A549 (cell line): ENCODE results near the gene SKAP1. TPM values are rescaled to one million over a fixed set of nuclear protein-coding genes. Genes with fewer than 3 reads are reported as not detected.

Experiments
- ATAC-seq, 2 experiments: fragments of 200-7000 bp in 1 of 2; fragments of >200 bp in 1 of 2; cut with Nextera tagmentation in 1 of 2; cut with Tn5 transposase in 1 of 2; 3 replicates each; pipeline versions ENCODE4 v1.8.0 to v1.9.1; 2018 to 2020; ENCODE audit warnings: mild to moderate bottlenecking in 1 of 2, moderate library complexity in 1 of 2
- CTCF ChIA-PET: fragments of 300-600 bp; sonication (Branson Sonifier 250); formaldehyde crosslinking; extraction: SDS; loops from one replicate; lab custom pipeline; 2021; ENCODE audit warnings: antibody characterized with exemption, inconsistent platforms; lab: Yijun Ruan, JAX
- POLR2A ChIA-PET: fragments of 350-600 bp; formaldehyde crosslinking; extraction: SDS; loops from one replicate; lab custom pipeline; 2021; ENCODE audit warnings: antibody characterized with exemption, inconsistent platforms; lab: Yijun Ruan, JAX
- DNase-seq, 2 experiments: peaks; one replicate each; pipeline versions ENCODE4 v3.0.0 to v3.0.0-alpha.2; 2011 to 2016; ENCODE audit warnings: low read depth in 1 of 2, low spot score in 1 of 2
- FAIRE-seq: peaks from 2 replicates; lab custom pipeline; 2011; peaks lifted over from hg19 to GRCh38; lab: Jason Lieb, UNC
- H3K27ac ChIP-seq, 2 experiments: fragments of >200 bp; sonication (Bioruptor Twin); formaldehyde crosslinking; 3 replicates each; pipeline ENCODE4 v1.5.1; 2016 to 2017
- H3K4me1 ChIP-seq: fragments of >200 bp; sonication (Bioruptor Twin); formaldehyde crosslinking; 3 replicates; pipeline ENCODE4 v1.6.1; 2016
- H3K4me2 ChIP-seq: fragments of >200 bp; sonication (Bioruptor Twin); formaldehyde crosslinking; 3 replicates; pipeline ENCODE4 v1.6.1; 2016
- H3K4me3 ChIP-seq: fragments of >200 bp; sonication (Bioruptor Twin); formaldehyde crosslinking; 3 replicates; pipeline ENCODE4 v1.5.1; 2016
- H3K9me3 ChIP-seq: fragments of >200 bp; sonication (Bioruptor Twin); formaldehyde crosslinking; 3 replicates; pipeline ENCODE4 v1.6.1; 2016
- CHD4 ChIP-seq: fragments of 200-600 bp; sonication (generic); IDR thresholded peaks from 2 replicates; pipeline ENCODE4 v1.6.1; 2016; ENCODE audit warnings: antibody characterized with exemption, mild to moderate bottlenecking, borderline replicate concordance
- EHMT2 ChIP-seq: fragments of 200-600 bp; sonication (generic); IDR thresholded peaks from 2 replicates; pipeline ENCODE4 v1.6.1; 2016; ENCODE audit warnings: antibody characterized with exemption, low read depth, mild to moderate bottlenecking, moderate library complexity
- FOSB ChIP-seq: fragments of 250-450 bp; sonication (Bioruptor Pico); IDR thresholded peaks from 2 replicates; pipeline ENCODE4 v1.5.0; 2020; ENCODE audit warnings: mild to moderate bottlenecking, moderate library complexity
- FOSL2 ChIP-seq, 2 experiments: fragments of 450-650 bp in 1 of 2; fragments of >200 bp in 1 of 2; sonication (Bioruptor Twin) in 1 of 2; formaldehyde crosslinking; IDR thresholded peaks; 2 replicates each; pipeline versions ENCODE4 v1.5.0 to v1.6.1; 2016 to 2020; ENCODE audit warnings: mild to moderate bottlenecking in 1 of 2, moderate library complexity in 1 of 2
- GATA3 ChIP-seq: IDR thresholded peaks from 2 replicates; pipeline ENCODE4 v1.6.1; 2012; ENCODE audit warnings: borderline replicate concordance
- HDAC2 ChIP-seq: fragments of 200-600 bp; sonication (generic); IDR thresholded peaks from 2 replicates; pipeline ENCODE4 v1.6.1; 2016
- JUNB ChIP-seq: fragments of >200 bp; sonication (Bioruptor Twin); formaldehyde crosslinking; IDR thresholded peaks from 2 replicates; pipeline ENCODE4 v1.6.1; 2016
- KDM5A ChIP-seq: fragments of 200-600 bp; sonication (generic); IDR thresholded peaks from 2 replicates; pipeline ENCODE4 v1.6.1; 2016; ENCODE audit warnings: antibody characterized with exemption, mild to moderate bottlenecking
- RARB ChIP-seq: fragments of 250-450 bp; sonication (Bioruptor Pico); IDR thresholded peaks from 2 replicates; pipeline ENCODE4 v1.8.0; 2021; ENCODE audit warnings: mild to moderate bottlenecking, moderate library complexity
- ZNF302 ChIP-seq: fragments of 250-450 bp; sonication (Bioruptor Pico); IDR thresholded peaks from 2 replicates; pipeline ENCODE4 v1.9.0; 2021; ENCODE audit warnings: inconsistent platforms, mild to moderate bottlenecking, moderate library complexity
- WGBS: methylation state at CpG from one replicate; pipeline ENCODE4 v1.1.6; 2017; ENCODE audit errors: missing lambda C conversion rate; 5-methylcytosine and 5-hydroxymethylcytosine counted together
- polyA plus RNA-seq, 4 experiments: library from polyadenylated mRNA; depleted of rRNA in 3 of 4; stranded (reverse); fragments of >200 nt; fragmentation: RNase III in 1 of 4; extraction: RNeasy Plus Mini Kit Qiagen cat#74134 plus additional on column Dnase treatment in 1 of 4; gene quantifications; 2 replicates in 3 of 4; 3 replicates in 1 of 4; pipeline ENCODE4 v1.2.3, GENCODE V29; 2011 to 2017
- TF ChIP-seq, protein P1 (sequence below): fragments of 150-350 bp; IDR thresholded peaks from 2 replicates; pipeline ENCODE4 v1.6.1; 2014; ENCODE audit warnings: low read depth, mild to moderate bottlenecking, low read length
- TF ChIP-seq, protein P2 (sequence below): IDR thresholded peaks from 2 replicates; pipeline ENCODE4 v1.6.1; 2012
- TF ChIP-seq, protein P3 (sequence below): fragments of 250-450 bp; sonication (Bioruptor Pico); IDR thresholded peaks from 2 replicates; pipeline ENCODE4 v1.5.0; 2021; ENCODE audit warnings: mild to moderate bottlenecking, moderate library complexity, borderline replicate concordance
- TF ChIP-seq, protein P4 (sequence below): fragments of 250-450 bp; sonication (Bioruptor Pico); IDR thresholded peaks from 2 replicates; pipeline ENCODE4 v1.5.0; 2020; ENCODE audit warnings: low read depth, mild to moderate bottlenecking, moderate library complexity
- TF ChIP-seq, protein P5 (sequence below): IDR thresholded peaks from 2 replicates; pipeline ENCODE4 v1.6.1; 2012; ENCODE audit warnings: low read depth, borderline replicate concordance

Gene SKAP1
- polyA plus RNA-seq, 2 of the 4 experiments (the other 2 are of a cell fraction): 0.14 to 0.78 TPM

DNA sequence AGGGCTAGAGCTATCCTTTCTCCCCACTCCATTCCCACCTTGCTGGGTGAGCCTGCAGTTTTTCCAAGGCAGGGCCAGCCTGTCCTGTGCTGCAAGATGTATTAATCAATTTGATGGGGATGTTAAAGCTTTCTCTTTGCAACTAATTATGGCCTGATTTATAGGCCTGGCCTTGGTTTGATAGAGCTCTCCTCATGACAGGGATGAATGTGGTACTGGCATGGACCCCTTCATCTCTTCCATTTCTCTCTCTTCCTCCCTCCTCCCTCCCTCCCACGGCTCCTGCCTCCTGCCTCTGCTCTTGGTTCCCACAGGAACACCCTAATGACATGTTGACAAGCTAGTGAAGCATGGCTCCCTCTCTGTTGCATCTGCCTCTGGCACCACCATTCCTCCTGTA, 47.2 kb upstream of the SKAP1 start:
- 13% methylated on average over 1 of the region's 1 CpG for WGBS
- peaks cover 6% of the 10 kb centered on the region; the same call in 2 of the 3 replicates for H3K4me1 ChIP-seq
- H3K4me2 ChIP-seq: no peak overlapping the region
- POLR2A ChIA-PET: no interaction called here
- TF ChIP-seq GATA3: no peak
- TF ChIP-seq RARB (CRISPR knock-in tag): no peak
- no peak for TF ChIP-seq JUNB
- TF ChIP-seq, protein P1, sequence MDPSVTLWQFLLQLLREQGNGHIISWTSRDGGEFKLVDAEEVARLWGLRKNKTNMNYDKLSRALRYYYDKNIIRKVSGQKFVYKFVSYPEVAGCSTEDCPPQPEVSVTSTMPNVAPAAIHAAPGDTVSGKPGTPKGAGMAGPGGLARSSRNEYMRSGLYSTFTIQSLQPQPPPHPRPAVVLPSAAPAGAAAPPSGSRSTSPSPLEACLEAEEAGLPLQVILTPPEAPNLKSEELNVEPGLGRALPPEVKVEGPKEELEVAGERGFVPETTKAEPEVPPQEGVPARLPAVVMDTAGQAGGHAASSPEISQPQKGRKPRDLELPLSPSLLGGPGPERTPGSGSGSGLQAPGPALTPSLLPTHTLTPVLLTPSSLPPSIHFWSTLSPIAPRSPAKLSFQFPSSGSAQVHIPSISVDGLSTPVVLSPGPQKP: no peak
- TF ChIP-seq, protein P2, sequence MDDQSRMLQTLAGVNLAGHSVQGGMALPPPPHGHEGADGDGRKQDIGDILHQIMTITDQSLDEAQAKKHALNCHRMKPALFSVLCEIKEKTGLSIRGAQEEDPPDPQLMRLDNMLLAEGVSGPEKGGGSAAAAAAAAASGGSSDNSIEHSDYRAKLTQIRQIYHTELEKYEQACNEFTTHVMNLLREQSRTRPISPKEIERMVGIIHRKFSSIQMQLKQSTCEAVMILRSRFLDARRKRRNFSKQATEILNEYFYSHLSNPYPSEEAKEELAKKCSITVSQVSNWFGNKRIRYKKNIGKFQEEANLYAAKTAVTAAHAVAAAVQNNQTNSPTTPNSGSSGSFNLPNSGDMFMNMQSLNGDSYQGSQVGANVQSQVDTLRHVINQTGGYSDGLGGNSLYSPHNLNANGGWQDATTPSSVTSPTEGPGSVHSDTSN: no peak
- no peak for TF ChIP-seq ZNF302
- TF ChIP-seq, protein P3, sequence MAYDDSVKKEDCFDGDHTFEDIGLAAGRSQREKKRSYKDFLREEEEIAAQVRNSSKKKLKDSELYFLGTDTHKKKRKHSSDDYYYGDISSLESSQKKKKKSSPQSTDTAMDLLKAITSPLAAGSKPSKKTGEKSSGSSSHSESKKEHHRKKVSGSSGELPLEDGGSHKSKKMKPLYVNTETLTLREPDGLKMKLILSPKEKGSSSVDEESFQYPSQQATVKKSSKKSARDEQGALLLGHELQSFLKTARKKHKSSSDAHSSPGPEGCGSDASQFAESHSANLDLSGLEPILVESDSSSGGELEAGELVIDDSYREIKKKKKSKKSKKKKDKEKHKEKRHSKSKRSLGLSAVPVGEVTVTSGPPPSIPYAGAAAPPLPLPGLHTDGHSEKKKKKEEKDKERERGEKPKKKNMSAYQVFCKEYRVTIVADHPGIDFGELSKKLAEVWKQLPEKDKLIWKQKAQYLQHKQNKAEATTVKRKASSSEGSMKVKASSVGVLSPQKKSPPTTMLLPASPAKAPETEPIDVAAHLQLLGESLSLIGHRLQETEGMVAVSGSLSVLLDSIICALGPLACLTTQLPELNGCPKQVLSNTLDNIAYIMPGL: no peak
- no peak for TF ChIP-seq HDAC2
- no peak for TF ChIP-seq CHD4
- TF ChIP-seq KDM5A: no peak
- TF ChIP-seq EHMT2: no peak
- FAIRE-seq: no peak
- DNase-seq: no peak
- CTCF ChIA-PET: interaction anchor here (0.7 to 10.0 kb wide), 9 partner anchors 10 to 198 kb away, joined by 3 to 85 read pairs (median 3); no protein-coding TSS in a partner anchor
- H3K27ac ChIP-seq: no peak overlapping the region
- H3K4me3 ChIP-seq: no peak overlapping the region
- ATAC-seq: peak in 1 of 2 experiments; percentile 38; a peak in 2 of 6 replicates
- H3K9me3 ChIP-seq: no peaks in the 10 kb centered on the region

DNA sequence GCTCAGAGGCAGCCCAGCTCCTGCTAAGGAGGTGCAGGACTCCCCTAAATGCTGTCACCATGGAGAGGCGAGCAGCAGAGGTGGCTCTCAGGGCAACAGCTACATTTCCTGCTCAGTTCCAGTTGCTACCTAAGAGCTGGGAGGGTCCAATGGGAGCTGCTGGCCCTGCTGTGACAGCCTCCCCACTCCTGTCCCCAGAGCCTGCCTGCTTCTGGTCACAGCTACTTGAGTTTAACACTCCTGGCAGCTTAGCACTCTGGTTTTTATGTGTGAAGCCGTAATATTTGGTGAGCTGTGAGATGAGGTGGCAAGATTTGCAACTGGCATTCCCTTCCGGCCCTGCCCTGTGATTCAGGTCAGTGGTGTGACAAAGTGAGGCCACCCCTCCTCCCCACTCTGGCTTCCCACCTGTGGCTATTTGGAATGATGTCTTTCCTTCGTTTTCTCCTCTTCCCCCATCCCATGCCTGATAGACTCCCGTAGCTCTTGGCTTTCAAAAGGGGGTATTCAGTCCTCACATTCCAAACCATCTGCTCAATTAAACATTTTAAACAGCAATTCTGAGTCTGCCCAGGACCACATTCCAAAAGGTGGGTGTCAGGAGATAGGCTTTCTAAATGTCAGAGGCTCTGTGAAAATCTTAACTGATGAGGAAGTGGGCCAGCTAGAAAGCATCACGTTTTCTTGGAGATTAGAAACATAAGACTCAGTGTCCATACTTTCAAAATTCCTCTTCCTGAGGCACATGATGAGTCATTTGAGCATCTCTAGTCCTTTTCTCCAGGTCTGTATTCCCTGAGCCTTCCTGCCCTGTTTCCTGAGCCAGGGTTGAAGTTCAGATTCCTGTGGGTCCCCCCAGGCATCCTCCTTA, 42.6 kb upstream of the SKAP1 start:
- peaks cover 6% of the 10 kb centered on the region; the same call in 2 of the 3 replicates for H3K4me1 ChIP-seq
- TF ChIP-seq FOSB (CRISPR knock-in tag) (no peak), RARB (CRISPR knock-in tag) (no peak), FOSL2 (IDR thresholded peaks at IDR 0.05) (no peak), FOSL2 (CRISPR knock-in tag; IDR thresholded peaks at IDR 0.05) (0 out of 2 replicates have a peak, but pooled peaks have one; percentile 20)
- TF ChIP-seq, protein P4, sequence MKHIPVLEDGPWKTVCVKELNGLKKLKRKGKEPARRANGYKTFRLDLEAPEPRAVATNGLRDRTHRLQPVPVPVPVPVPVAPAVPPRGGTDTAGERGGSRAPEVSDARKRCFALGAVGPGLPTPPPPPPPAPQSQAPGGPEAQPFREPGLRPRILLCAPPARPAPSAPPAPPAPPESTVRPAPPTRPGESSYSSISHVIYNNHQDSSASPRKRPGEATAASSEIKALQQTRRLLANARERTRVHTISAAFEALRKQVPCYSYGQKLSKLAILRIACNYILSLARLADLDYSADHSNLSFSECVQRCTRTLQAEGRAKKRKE (CRISPR knock-in tag): no peak
- TF ChIP-seq, protein P5, sequence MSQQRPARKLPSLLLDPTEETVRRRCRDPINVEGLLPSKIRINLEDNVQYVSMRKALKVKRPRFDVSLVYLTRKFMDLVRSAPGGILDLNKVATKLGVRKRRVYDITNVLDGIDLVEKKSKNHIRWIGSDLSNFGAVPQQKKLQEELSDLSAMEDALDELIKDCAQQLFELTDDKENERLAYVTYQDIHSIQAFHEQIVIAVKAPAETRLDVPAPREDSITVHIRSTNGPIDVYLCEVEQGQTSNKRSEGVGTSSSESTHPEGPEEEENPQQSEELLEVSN: no peak
- no peak for FAIRE-seq
- 0 out of 3 replicates have a peak overlapping the region, but pooled peaks have one; percentile 6 for H3K4me2 ChIP-seq
- H3K4me3 ChIP-seq: no peak overlapping the region
- ChIA-PET POLR2A (interaction anchor here (0.9 kb wide), 1 partner anchor 11 kb away, joined by 3 read pairs; no protein-coding TSS in a partner anchor), CTCF (interaction anchor here (0.5 to 10.0 kb wide), 12 partner anchors 16 to 337 kb away, joined by 3 to 85 read pairs (median 4); no protein-coding TSS in a partner anchor)
- WGBS: 53% methylated on average over 6 of the region's 6 CpGs
- DNase-seq: peak in 1 of 2 experiments; percentile 32
- no peaks in the 10 kb centered on the region for H3K9me3 ChIP-seq
- ATAC-seq: peak; percentile 38 to 48; a peak in 4 of 6 replicates
- 0 out of 6 replicates have a peak overlapping the region, but pooled peaks of 1 of the 2 experiments have one; percentile 12 for H3K27ac ChIP-seq
